T follicular helper cell (primary cell): Measurements from ENCODE around the gene PROSER3.

ENCODE experiments used
- DNase-seq: peaks from one replicate; pipeline ENCODE4 v3.0.0-alpha.2; 2020; ENCODE audit warnings: low read depth
- total RNA-seq, 2 experiments: gene quantifications; one replicate each; lab custom pipeline; 2026; lab: John Stamatoyannopoulos, UW

Gene PROSER3
- 11.0 to 19.3 reads per million in 2 experiments for total RNA-seq

GRCh38 chr19:35757749-35758608 lies at the start of gene PROSER3:
PROSER3 (plus strand) TSS chr19:35758176; CDS start chr19:35758216, 40 bp downstream.
- DNase-seq = peak; percentile 97

GRCh38 chr19:35708391-35708790 lies 49.6 kb upstream of the PROSER3 start:
- DNase-seq = no peak

GRCh38 chr19:35710784-35711723 lies 46.9 kb upstream of the PROSER3 start:
- DNase-seq = no peak

GRCh38 chr19:35712567-35713505 lies 45.1 kb upstream of the PROSER3 start:
- DNase-seq = no peak

- DNase-seq = no peak
Measured at GRCh38 chr19:35713506-35713850, 44.5 kb upstream of the PROSER3 start.

- no peak for DNase-seq
Measured at GRCh38 chr19:35713904-35714495, 44.0 kb upstream of the PROSER3 start.

GRCh38 chr19:35714601-35715354 lies 43.2 kb upstream of the PROSER3 start:
- DNase-seq = no peak

- no peak for DNase-seq
Measured at GRCh38 chr19:35715355-35715809, 42.6 kb upstream of the PROSER3 start.

GRCh38 chr19:35715981-35716800 lies 41.8 kb upstream of the PROSER3 start:
- no peak for DNase-seq

GRCh38 chr19:35716801-35717664 lies 40.9 kb upstream of the PROSER3 start:
- peak; percentile 96 for DNase-seq

GRCh38 chr19:35717665-35718344 lies 40.2 kb upstream of the PROSER3 start, which contains the start of gene KMT2B:
KMT2B (plus strand) TSS chr19:35718003; CDS start chr19:35718019, 16 bp downstream.
- no peak for DNase-seq

GRCh38 chr19:35718345-35719041 lies 39.5 kb upstream of the PROSER3 start:
- DNase-seq = no peak

GRCh38 chr19:35719402-35720162 lies 38.4 kb upstream of the PROSER3 start:
- DNase-seq = no peak

- no peak for DNase-seq
Measured at GRCh38 chr19:35720163-35720524, 37.8 kb upstream of the PROSER3 start.

GRCh38 chr19:35720648-35721047 lies 37.3 kb upstream of the PROSER3 start:
- DNase-seq = no peak

- DNase-seq = no peak
Measured at GRCh38 chr19:35721374-35721773, 36.6 kb upstream of the PROSER3 start.
